B cell (primary cell): ENCODE results near the gene DPT.

Experiments
- EZH2 ChIP-seq: IDR thresholded peaks from 2 replicates; pipeline ENCODE4 v1.6.1; 2012; ENCODE audit warnings: borderline replicate concordance, low read depth, mild to moderate bottlenecking, moderate library complexity, low read length; ENCODE audit not compliant: insufficient read depth, poor library complexity, severe bottlenecking
- TF ChIP-seq, protein P1 (sequence below): fragments of 200-600 bp; IDR thresholded peaks from one replicate; pipeline ENCODE4 v1.8.0; 2022; ENCODE audit warnings: antibody characterized with exemption, mild to moderate bottlenecking

DNA sequence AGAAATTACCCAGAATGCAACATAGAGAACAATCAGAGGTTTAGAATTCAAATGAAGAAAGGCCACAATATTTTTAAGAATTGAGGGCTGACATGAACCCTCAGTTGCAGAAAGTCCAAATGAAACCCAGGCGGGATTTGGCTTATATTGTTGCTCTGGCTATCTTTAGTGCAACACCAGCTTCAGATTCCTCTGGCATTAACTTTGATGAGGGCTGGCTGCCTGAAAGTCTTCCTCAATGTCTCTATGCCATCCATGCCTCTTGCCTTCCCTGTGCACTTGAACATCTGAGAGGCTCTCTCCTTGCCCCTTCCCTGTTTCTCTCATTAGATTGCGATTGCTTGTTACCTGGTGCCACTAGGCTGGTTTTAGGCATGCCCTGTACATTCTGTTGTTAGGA lies 31.2 kb upstream of the DPT start:
- TF ChIP-seq, protein P1, sequence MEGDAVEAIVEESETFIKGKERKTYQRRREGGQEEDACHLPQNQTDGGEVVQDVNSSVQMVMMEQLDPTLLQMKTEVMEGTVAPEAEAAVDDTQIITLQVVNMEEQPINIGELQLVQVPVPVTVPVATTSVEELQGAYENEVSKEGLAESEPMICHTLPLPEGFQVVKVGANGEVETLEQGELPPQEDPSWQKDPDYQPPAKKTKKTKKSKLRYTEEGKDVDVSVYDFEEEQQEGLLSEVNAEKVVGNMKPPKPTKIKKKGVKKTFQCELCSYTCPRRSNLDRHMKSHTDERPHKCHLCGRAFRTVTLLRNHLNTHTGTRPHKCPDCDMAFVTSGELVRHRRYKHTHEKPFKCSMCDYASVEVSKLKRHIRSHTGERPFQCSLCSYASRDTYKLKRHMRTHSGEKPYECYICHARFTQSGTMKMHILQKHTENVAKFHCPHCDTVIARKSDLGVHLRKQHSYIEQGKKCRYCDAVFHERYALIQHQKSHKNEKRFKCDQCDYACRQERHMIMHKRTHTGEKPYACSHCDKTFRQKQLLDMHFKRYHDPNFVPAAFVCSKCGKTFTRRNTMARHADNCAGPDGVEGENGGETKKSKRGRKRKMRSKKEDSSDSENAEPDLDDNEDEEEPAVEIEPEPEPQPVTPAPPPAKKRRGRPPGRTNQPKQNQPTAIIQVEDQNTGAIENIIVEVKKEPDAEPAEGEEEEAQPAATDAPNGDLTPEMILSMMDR, result no peak
- no peak for TF ChIP-seq EZH2
